ENCODE data around the gene USP46.

DNA sequence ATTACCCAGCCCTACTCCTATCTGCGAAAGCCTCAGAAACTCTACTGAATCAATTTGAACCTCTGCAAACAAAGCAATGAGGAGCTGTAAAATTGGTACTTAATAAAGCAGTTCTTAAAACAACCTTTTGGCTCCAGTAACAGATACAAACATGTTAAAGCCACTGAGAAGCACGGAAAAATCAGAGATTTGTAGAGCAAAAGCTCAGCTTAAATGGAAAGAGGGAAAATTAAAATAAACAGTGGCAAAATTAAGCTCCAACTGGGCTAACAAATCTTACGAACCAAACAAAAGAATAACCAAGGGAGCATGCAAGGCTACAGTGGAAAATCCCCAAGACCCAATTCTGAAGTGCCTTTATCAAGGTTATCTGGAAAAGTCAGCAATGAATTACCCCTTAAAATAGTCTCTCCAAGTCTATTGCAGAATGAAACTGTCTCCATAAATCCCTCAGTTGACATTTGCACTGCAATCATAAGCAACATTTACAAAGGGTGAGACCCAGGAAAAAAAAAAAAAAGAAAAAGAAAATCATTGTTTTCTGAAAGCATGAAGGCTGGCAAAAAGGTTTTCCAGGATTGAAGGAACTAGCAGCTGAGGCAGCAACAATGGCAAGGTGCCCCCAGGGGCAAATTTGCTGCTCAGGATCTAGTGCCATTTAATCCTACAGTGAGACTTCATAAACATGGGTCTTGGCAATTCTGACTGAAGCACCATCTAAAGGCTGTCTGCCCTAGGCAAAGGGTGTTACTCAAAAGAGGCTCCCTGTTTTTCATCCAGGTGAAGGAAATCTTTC lies 40.1 kb downstream of the USP46 start:
- no peak for TF ChIP-seq CTCF (IDR thresholded peaks at IDR 0.05)
- no peak for TF ChIP-seq POLR2AphosphoS5 (IDR thresholded peaks at IDR 0.05)
- no peak for TF ChIP-seq EP300 (IDR thresholded peaks at IDR 0.05)
- no peak for TF ChIP-seq POLR2A (IDR thresholded peaks at IDR 0.05)
